ENCODE measurements around the gene ZNF410.

ZNF410 gene

GRCh38 chr14:73859145-73859544 is 27.5 kb upstream of the ZNF410 start:
- Histone ChIP-seq H2BK5ac (ENCODE audit: low read length) (no peak overlapping the region), H2AFZ (ENCODE audit: low read length) (no peak overlapping the region), H3K4ac (ENCODE audit: low read length) (no peak overlapping the region), H2BK15ac (ENCODE audit: low read length) (no peak overlapping the region), H4K91ac (ENCODE audit: low read depth, low read length, poor library complexity) (no peak overlapping the region), H3K27ac (replicated peaks; ENCODE audit: low read length) (no peak overlapping the region), H3K4me3 (ENCODE audit: low read length in 2 of 2) (no peak overlapping the region), H3K9ac (ENCODE audit: low read depth, low read length, poor library complexity) (no peak overlapping the region), H2BK120ac (ENCODE audit: low read depth, low read length) (no peak overlapping the region), H3K4me1 (ENCODE audit: control insufficient read depth in 2 of 2, insufficient read depth in 1 of 2, low read depth in 1 of 2, low read length in 2 of 2) (no peaks in the 10 kb centered on the region), H3K14ac (ENCODE audit: low read length) (no peak overlapping the region), H3K36me3 (replicated peaks in 1 of 2; ENCODE audit: control insufficient read depth in 2 of 2, insufficient read depth in 2 of 2, low read length in 2 of 2) (peaks cover 5 to 24% of the 10 kb centered on the region in 2 donors), H3K18ac (ENCODE audit: low read length) (no peak overlapping the region), H2AK5ac (ENCODE audit: low read depth, low read length) (no peak overlapping the region), H3K27me3 (ENCODE audit: control insufficient read depth in 3 of 3, insufficient read depth in 3 of 3, low read depth in 1 of 3, low read length in 3 of 3) (no peaks in the 10 kb centered on the region), H4K8ac (ENCODE audit: low read depth, low read length) (no peak overlapping the region), H3K9me3 (replicated peaks in 1 of 2; ENCODE audit: control insufficient read depth in 2 of 2, insufficient read depth in 1 of 2, low read depth in 1 of 2, low read length in 2 of 2) (no peaks in the 10 kb centered on the region), H3K4me2 (ENCODE audit: insufficient read depth, low read length, poor library complexity, severe bottlenecking) (no peak overlapping the region), H2BK12ac (ENCODE audit: low read length) (no peak overlapping the region), H3K79me1 (ENCODE audit: low read depth, low read length) (no peaks in the 10 kb centered on the region), H3K23ac (ENCODE audit: low read depth, low read length, poor library complexity) (no peak overlapping the region)
- no peak for DNase-seq (ENCODE audit: low spot score)

GRCh38 chr14:73861073-73861472 is 25.6 kb upstream of the ZNF410 start:
- H3K14ac ChIP-seq (ENCODE audit: low read length) = no peak overlapping the region
- H4K91ac ChIP-seq (ENCODE audit: low read depth, low read length, poor library complexity) = no peak overlapping the region
- no peak overlapping the region for H3K27ac ChIP-seq (replicated peaks; ENCODE audit: low read length)
- no peaks in the 10 kb centered on the region for H3K9me3 ChIP-seq (replicated peaks in 1 of 2; ENCODE audit: control insufficient read depth in 2 of 2, insufficient read depth in 1 of 2, low read depth in 1 of 2, low read length in 2 of 2)
- H3K23ac ChIP-seq (ENCODE audit: low read depth, low read length, poor library complexity) = no peak overlapping the region
- H3K36me3 ChIP-seq (replicated peaks in 1 of 2; ENCODE audit: control insufficient read depth in 2 of 2, insufficient read depth in 2 of 2, low read length in 2 of 2) = peaks cover 5 to 32% of the 10 kb centered on the region in 2 donors
- H3K4ac ChIP-seq (ENCODE audit: low read length) = no peak overlapping the region
- H2AK5ac ChIP-seq (ENCODE audit: low read depth, low read length) = no peak overlapping the region
- H2BK12ac ChIP-seq (ENCODE audit: low read length) = no peak overlapping the region
- no peak overlapping the region for H2BK5ac ChIP-seq (ENCODE audit: low read length)
- H3K79me1 ChIP-seq (ENCODE audit: low read depth, low read length) = no peaks in the 10 kb centered on the region
- no peak overlapping the region for H2AFZ ChIP-seq (ENCODE audit: low read length)
- no peak for DNase-seq (ENCODE audit: low spot score)
- H3K4me1 ChIP-seq (ENCODE audit: control insufficient read depth in 2 of 2, insufficient read depth in 1 of 2, low read depth in 1 of 2, low read length in 2 of 2) = no peaks in the 10 kb centered on the region
- H4K8ac ChIP-seq (ENCODE audit: low read depth, low read length) = no peak overlapping the region
- H3K9ac ChIP-seq (ENCODE audit: low read depth, low read length, poor library complexity) = no peak overlapping the region
- H3K27me3 ChIP-seq (ENCODE audit: control insufficient read depth in 3 of 3, insufficient read depth in 3 of 3, low read depth in 1 of 3, low read length in 3 of 3) = no peaks in the 10 kb centered on the region
- no peak overlapping the region for H3K4me2 ChIP-seq (ENCODE audit: insufficient read depth, low read length, poor library complexity, severe bottlenecking)
- no peak overlapping the region for H2BK120ac ChIP-seq (ENCODE audit: low read depth, low read length)
- no peak overlapping the region for H2BK15ac ChIP-seq (ENCODE audit: low read length)
- no CpG with 5 or more reads among the region's 5 CpGs for WGBS, 2 donors (ENCODE audit: extremely low coverage in 2 of 2, insufficient read length in 2 of 2, insufficient replicate concordance in 1 of 2)
- no peak overlapping the region for H3K4me3 ChIP-seq (ENCODE audit: low read length in 2 of 2)
- H3K18ac ChIP-seq (ENCODE audit: low read length) = no peak overlapping the region

GRCh38 chr14:73862480-73862879 is 24.2 kb upstream of the ZNF410 start:
- Histone ChIP-seq H2AFZ (ENCODE audit: low read length) (no peak overlapping the region), H3K4me1 (ENCODE audit: control insufficient read depth in 2 of 2, insufficient read depth in 1 of 2, low read depth in 1 of 2, low read length in 2 of 2) (no peaks in the 10 kb centered on the region), H3K4ac (ENCODE audit: low read length) (no peak overlapping the region), H4K91ac (ENCODE audit: low read depth, low read length, poor library complexity) (no peak overlapping the region), H3K18ac (ENCODE audit: low read length) (no peak overlapping the region), H2AK5ac (ENCODE audit: low read depth, low read length) (no peak overlapping the region), H2BK15ac (ENCODE audit: low read length) (no peak overlapping the region), H2BK120ac (ENCODE audit: low read depth, low read length) (no peak overlapping the region), H3K27me3 (ENCODE audit: control insufficient read depth in 3 of 3, insufficient read depth in 3 of 3, low read depth in 1 of 3, low read length in 3 of 3) (no peaks in the 10 kb centered on the region), H3K14ac (ENCODE audit: low read length) (no peak overlapping the region), H3K9me3 (replicated peaks in 1 of 2; ENCODE audit: control insufficient read depth in 2 of 2, insufficient read depth in 1 of 2, low read depth in 1 of 2, low read length in 2 of 2) (no peaks in the 10 kb centered on the region), H3K4me3 (ENCODE audit: low read length in 2 of 2) (no peak overlapping the region), H3K23ac (ENCODE audit: low read depth, low read length, poor library complexity) (no peak overlapping the region), H3K9ac (ENCODE audit: low read depth, low read length, poor library complexity) (no peak overlapping the region), H3K36me3 (replicated peaks in 1 of 2; ENCODE audit: control insufficient read depth in 2 of 2, insufficient read depth in 2 of 2, low read length in 2 of 2) (peaks cover 5 to 32% of the 10 kb centered on the region in 2 donors), H3K4me2 (ENCODE audit: insufficient read depth, low read length, poor library complexity, severe bottlenecking) (no peak overlapping the region), H4K8ac (ENCODE audit: low read depth, low read length) (no peak overlapping the region), H3K79me1 (ENCODE audit: low read depth, low read length) (no peaks in the 10 kb centered on the region), H3K27ac (replicated peaks; ENCODE audit: low read length) (no peak overlapping the region), H2BK12ac (ENCODE audit: low read length) (no peak overlapping the region), H2BK5ac (ENCODE audit: low read length) (no peak overlapping the region)
- WGBS, 2 donors (ENCODE audit: extremely low coverage in 2 of 2, insufficient read length in 2 of 2, insufficient replicate concordance in 1 of 2) = no CpG with 5 or more reads among the region's 8 CpGs
- no peak for DNase-seq (ENCODE audit: low spot score)

GRCh38 chr14:73863209-73863608 is 23.4 kb upstream of the ZNF410 start:
- Histone ChIP-seq H3K4me3 (ENCODE audit: low read length in 2 of 2) (no peak overlapping the region), H2AK5ac (ENCODE audit: low read depth, low read length) (no peak overlapping the region), H2BK15ac (ENCODE audit: low read length) (no peak overlapping the region), H3K4me1 (ENCODE audit: control insufficient read depth in 2 of 2, insufficient read depth in 1 of 2, low read depth in 1 of 2, low read length in 2 of 2) (no peaks in the 10 kb centered on the region), H3K18ac (ENCODE audit: low read length) (no peak overlapping the region), H3K27ac (replicated peaks; ENCODE audit: low read length) (no peak overlapping the region), H3K36me3 (replicated peaks in 1 of 2; ENCODE audit: control insufficient read depth in 2 of 2, insufficient read depth in 2 of 2, low read length in 2 of 2) (peaks cover 7 to 32% of the 10 kb centered on the region in 2 donors), H3K79me1 (ENCODE audit: low read depth, low read length) (no peaks in the 10 kb centered on the region), H3K14ac (ENCODE audit: low read length) (no peak overlapping the region), H2BK120ac (ENCODE audit: low read depth, low read length) (no peak overlapping the region), H3K9me3 (replicated peaks in 1 of 2; ENCODE audit: control insufficient read depth in 2 of 2, insufficient read depth in 1 of 2, low read depth in 1 of 2, low read length in 2 of 2) (no peaks in the 10 kb centered on the region), H4K8ac (ENCODE audit: low read depth, low read length) (no peak overlapping the region), H4K91ac (ENCODE audit: low read depth, low read length, poor library complexity) (no peak overlapping the region), H3K27me3 (ENCODE audit: control insufficient read depth in 3 of 3, insufficient read depth in 3 of 3, low read depth in 1 of 3, low read length in 3 of 3) (no peaks in the 10 kb centered on the region), H2BK12ac (ENCODE audit: low read length) (no peak overlapping the region), H2BK5ac (ENCODE audit: low read length) (no peak overlapping the region), H2AFZ (ENCODE audit: low read length) (no peak overlapping the region), H3K9ac (ENCODE audit: low read depth, low read length, poor library complexity) (no peak overlapping the region), H3K4me2 (ENCODE audit: insufficient read depth, low read length, poor library complexity, severe bottlenecking) (no peak overlapping the region), H3K23ac (ENCODE audit: low read depth, low read length, poor library complexity) (no peak overlapping the region), H3K4ac (ENCODE audit: low read length) (no peak overlapping the region)
- WGBS, 2 donors (ENCODE audit: extremely low coverage in 2 of 2, insufficient read length in 2 of 2, insufficient replicate concordance in 1 of 2) = no CpG with 5 or more reads among the region's 2 CpGs
- no peak for DNase-seq (ENCODE audit: low spot score)
